Ovary (tissue), 9 donors: Measurements from ENCODE around the gene UPF2. TPM values are rescaled to one million over a fixed set of nuclear protein-coding genes. Genes with fewer than 3 reads are reported as not detected.

ENCODE experiments used
- DNase-seq, 5 donors: peaks; one replicate each; pipeline ENCODE4 v3.0.0-alpha.2; 2019 to 2020
- H3K27ac ChIP-seq, 2 donors: fragments of 200-600 bp; one replicate each; pipeline versions ENCODE4 v1.5.1 to v1.8.0; 2019 to 2022
- H3K27me3 ChIP-seq: fragments of 200-600 bp; one replicate; pipeline ENCODE4 v1.8.0; 2022
- H3K36me3 ChIP-seq: fragments of 200-600 bp; sonication (generic); one replicate; pipeline ENCODE4 v1.5.1; 2019
- H3K4me1 ChIP-seq: one replicate; pipeline ENCODE4 v1.8.1; 2013; ENCODE audit warnings: mild to moderate bottlenecking, moderate library complexity; ENCODE audit not compliant: insufficient read depth
- H3K4me3 ChIP-seq: fragments of 200-600 bp; sonication (generic); one replicate; pipeline ENCODE4 v1.5.1; 2017
- H3K9me3 ChIP-seq, 2 donors: fragments of 200-600 bp in 1 of 2; sonication (generic) in 1 of 2; one replicate each; pipeline versions ENCODE4 v1.5.1 to v1.8.1; 2013 to 2019; ENCODE audit warnings: mild to moderate bottlenecking in 1 of 2, moderate library complexity in 1 of 2
- EP300 ChIP-seq: sonication (generic); formaldehyde crosslinking; IDR thresholded peaks from one replicate; pipeline ENCODE4 v1.6.1; 2017; ENCODE audit warnings: antibody characterized with exemption
- POLR2A ChIP-seq: fragments of 450-650 bp; IDR thresholded peaks from one replicate; pipeline ENCODE4 v1.6.1; 2017; ENCODE audit warnings: antibody characterized with exemption, mild to moderate bottlenecking, moderate library complexity
- WGBS, 3 donors: extraction: QIAGEN DNeasy Blood & Tissue Kit in 1 of 3; methylation state at CpG; one replicate each; pipeline versions ENCODE4 v1.1.5 to v1.1.7; 2013 to 2017; 5-methylcytosine and 5-hydroxymethylcytosine counted together
- intact Hi-C, 4 donors: fragments of 100-400 bp; cut with DNase I; formaldehyde crosslinking; loops; one replicate each; pipeline versions ENCODE4 v1.11.0 to v1.15.1; 2022 to 2023
- polyA plus RNA-seq, 2 donors: library from polyadenylated mRNA; stranded (reverse); fragments of 200-250 nt in 1 of 2; fragments of 350-450 nt in 1 of 2; fragmentation: Illumina TruSeq in 1 of 2; extraction: RNeasy Lipid Tissue Mini Kit (QIAGEN cat#74804) in 1 of 2; gene quantifications; one replicate each; pipeline ENCODE4 v1.2.3, GENCODE V29; 2013 to 2014
- total RNA-seq, 7 donors: library from RNA; depleted of rRNA in 2 of 7; stranded (reverse); fragments of >200 nt in 2 of 7; fragmentation: NEBNext Ultra II Directional in 3 of 7; extraction: Animal tissue kit (Norgen Biotek cat#: 25700) in 3 of 7; gene quantifications; one replicate each; pipeline versions ENCODE4 v1.1.0 to v1.2.4, GENCODE V29; 2016 to 2023
- TF ChIP-seq, protein P1 (sequence below), 3 donors: fragments of 450-650 bp in 2 of 3; fragments of 200-600 bp in 1 of 3; IDR thresholded peaks; one replicate each; pipeline versions ENCODE4 v1.5.1 to v1.8.0; 2016 to 2022; ENCODE audit warnings: antibody characterized with exemption in 3 of 3, mild to moderate bottlenecking in 1 of 3
- donor health status: DM: no; HTN: no; CAD: no; lungs with moderate emphysema.
- donor health status: DM: no; HTN: no; CAD: no.
- donor health status: Bipolar disorder and iron deficiency.
- donor health status: DM: yes; HTN: yes; CAD: no.
- donor health status: DM: no; HTN: no; CAD: no.
- donor health status: DM: yes; HTN: yes; CAD: no.

UPF2 gene
- total and polyA plus RNA-seq, 9 donors, result 12.5 to 22.9 (median 19.6) TPM

DNA sequence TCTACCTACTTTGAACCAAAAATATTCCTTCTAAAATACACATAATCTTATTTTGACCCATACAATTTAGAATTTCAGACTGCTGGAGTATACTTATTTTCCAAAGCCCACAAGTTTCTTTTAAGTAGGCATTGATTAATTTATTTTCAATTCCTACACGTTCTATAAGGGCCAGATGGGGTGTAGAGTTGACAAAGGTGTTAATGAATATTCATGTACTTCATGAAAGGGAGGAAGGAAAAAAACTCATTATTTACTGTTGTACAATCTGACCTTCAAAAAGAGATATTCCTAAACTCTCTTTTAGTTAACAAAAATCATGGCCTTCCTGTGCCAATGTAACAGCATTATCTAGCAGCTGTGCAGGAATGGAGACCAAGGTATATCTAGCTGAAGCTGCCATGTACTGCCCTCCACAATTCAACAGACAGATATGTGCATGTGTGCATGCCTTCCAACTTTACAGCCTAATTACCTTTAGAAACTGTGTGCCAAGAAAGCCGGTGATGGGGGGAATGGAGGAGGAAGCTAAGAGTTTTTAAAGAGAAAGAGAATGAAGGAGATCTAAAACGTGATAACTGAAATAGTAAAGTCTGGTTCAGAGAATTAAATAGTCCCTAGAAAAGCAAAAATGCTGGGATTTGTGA, 108.9 kb downstream of the UPF2 start:
- H3K4me3 ChIP-seq, result no peak overlapping the region
- H3K27ac ChIP-seq, result no peak overlapping the region
- no peak for DNase-seq
- intact Hi-C loops, result no loop called here
- H3K27me3 ChIP-seq, result no peaks in the 10 kb centered on the region
- TF ChIP-seq, protein P1, sequence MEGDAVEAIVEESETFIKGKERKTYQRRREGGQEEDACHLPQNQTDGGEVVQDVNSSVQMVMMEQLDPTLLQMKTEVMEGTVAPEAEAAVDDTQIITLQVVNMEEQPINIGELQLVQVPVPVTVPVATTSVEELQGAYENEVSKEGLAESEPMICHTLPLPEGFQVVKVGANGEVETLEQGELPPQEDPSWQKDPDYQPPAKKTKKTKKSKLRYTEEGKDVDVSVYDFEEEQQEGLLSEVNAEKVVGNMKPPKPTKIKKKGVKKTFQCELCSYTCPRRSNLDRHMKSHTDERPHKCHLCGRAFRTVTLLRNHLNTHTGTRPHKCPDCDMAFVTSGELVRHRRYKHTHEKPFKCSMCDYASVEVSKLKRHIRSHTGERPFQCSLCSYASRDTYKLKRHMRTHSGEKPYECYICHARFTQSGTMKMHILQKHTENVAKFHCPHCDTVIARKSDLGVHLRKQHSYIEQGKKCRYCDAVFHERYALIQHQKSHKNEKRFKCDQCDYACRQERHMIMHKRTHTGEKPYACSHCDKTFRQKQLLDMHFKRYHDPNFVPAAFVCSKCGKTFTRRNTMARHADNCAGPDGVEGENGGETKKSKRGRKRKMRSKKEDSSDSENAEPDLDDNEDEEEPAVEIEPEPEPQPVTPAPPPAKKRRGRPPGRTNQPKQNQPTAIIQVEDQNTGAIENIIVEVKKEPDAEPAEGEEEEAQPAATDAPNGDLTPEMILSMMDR (IDR thresholded peaks at IDR 0.05), result no peak
- TF ChIP-seq EP300, result no peak
- H3K4me1 ChIP-seq, result no peaks in the 10 kb centered on the region
- no peaks in the 10 kb centered on the region for H3K9me3 ChIP-seq
- H3K36me3 ChIP-seq, result no peaks in the 10 kb centered on the region
- WGBS, 3 donors, result 31 to 42% (median 40%) methylated on average over 3 of the region's 3 CpGs

DNA sequence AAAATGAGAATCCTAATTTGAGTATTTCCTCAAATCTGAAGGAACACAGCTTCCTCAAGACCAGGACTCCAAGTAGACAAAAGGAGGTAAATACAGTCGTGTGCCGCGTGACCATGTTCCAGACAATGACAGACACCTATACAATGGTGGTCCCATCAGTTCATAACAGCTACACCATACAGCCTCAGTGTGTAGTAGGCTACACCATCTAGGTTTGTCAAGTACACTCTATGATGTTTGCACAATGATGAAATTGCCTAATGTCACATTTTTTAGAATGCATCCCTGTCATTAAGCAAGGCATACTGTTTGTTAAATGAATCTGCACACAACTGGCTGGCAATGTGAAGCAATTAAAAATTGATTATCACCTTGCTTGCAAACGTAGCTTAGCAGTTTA, 111.6 kb downstream of the UPF2 start:
- Histone ChIP-seq H3K9me3 (no peaks in the 10 kb centered on the region), H3K36me3 (no peaks in the 10 kb centered on the region), H3K4me3 (no peak overlapping the region), H3K27me3 (no peaks in the 10 kb centered on the region), H3K27ac (no peak overlapping the region), H3K4me1 (no peaks in the 10 kb centered on the region)
- intact Hi-C loops, result no loop called here
- no peak for DNase-seq
- WGBS, 3 donors, result 96 to 97% (median 96%) methylated on average over 4 of the region's 4 CpGs
- TF ChIP-seq EP300 (no peak), POLR2A (no peak)
- TF ChIP-seq, protein P1 (IDR thresholded peaks at IDR 0.05), result no peak

DNA sequence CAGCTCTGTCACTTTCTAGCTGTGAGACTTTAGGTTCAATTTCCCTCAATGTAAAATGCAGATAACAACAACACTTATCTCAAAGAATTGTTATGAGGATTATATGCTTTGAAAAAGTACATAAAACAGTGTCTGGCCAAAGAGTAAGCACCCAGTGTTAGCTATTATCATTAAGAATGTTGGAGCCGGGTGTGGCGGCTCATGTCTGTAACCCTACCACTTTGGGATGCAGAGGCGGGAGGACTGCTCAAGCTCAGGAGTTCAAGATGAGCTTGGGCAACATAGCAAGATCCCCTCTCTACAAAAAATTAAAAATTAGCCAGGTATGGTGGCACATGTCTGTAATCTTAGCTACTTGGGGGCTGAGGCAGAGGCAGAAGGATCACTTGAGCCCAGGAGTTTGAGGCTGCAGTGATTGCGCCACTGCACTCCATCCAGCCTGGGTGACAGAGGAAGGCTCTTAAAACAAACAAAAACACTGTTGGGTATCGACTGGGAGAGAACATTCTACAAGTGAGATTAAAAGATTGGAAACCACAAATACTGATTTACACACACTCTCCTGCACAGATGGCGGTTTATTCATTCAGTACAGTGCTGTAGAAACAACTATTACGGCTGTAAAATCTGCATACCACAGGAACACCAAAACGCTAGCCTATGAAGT, 112.2 kb downstream of the UPF2 start:
- WGBS, 3 donors, result 95 to 96% (median 96%) methylated on average over 8 of the region's 8 CpGs
- Histone ChIP-seq H3K9me3 (no peaks in the 10 kb centered on the region), H3K4me1 (no peaks in the 10 kb centered on the region), H3K4me3 (no peak overlapping the region), H3K36me3 (no peaks in the 10 kb centered on the region), H3K27ac (no peak overlapping the region), H3K27me3 (no peaks in the 10 kb centered on the region)
- TF ChIP-seq EP300, result no peak
- DNase-seq, result no peak
- intact Hi-C loops, result no loop called here

DNA sequence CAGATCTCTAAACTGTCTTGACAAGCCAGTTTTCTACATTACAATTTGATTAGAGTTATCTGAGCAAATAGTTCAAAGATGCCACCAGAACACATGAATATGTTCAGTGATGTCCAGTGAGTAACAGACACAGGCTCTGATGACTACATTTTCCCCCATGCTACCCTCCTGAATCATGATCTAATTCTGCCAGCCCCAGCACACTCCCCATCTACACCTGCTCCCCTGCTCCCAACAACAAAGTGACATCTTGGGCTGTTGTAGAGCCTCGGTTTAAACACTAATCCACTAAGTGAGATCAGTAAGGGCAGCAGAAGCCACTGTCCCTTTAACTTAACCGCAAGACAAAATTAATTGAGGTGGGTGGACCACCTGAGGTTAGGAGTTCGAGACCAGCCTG, 114.9 kb downstream of the UPF2 start:
- Histone ChIP-seq H3K4me3 (no peak overlapping the region), H3K4me1 (no peaks in the 10 kb centered on the region), H3K9me3 (no peaks in the 10 kb centered on the region), H3K36me3 (no peaks in the 10 kb centered on the region), H3K27ac (no peak overlapping the region), H3K27me3 (no peaks in the 10 kb centered on the region)
- TF ChIP-seq POLR2A (no peak), EP300 (no peak)
- TF ChIP-seq, protein P1 (IDR thresholded peaks at IDR 0.05), result no peak
- intact Hi-C loops, result no loop called here
- no peak for DNase-seq
- 93 to 97% (median 93%) methylated on average over 3 of the region's 3 CpGs for WGBS, 3 donors

DNA sequence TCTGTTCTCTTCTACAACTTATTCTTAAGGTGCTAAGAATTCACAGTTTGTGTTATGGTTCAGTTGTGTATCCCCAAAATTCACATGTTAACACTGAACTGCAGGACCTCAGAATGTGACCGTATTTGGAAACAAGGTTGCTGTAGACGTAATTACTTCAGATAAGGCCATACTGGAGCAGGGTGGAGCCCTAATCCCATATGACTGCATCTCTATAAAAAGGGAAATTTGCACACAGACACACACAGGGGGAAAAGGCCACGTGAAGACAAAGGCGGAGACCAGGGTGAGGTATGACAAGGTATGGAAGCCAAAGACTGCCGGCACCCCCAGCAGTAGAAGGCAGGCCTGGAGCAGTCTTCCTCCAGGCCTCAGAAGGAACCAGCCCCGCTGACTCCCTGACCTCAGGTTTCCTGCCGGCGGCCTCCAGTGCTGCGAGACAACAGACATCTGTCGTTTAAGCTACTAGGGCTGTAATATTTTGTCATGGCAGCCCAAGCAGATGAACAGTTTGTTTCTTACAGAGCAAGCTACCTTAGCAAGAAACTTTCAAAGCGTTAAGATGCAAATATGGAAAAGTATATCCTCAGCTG, 120.7 kb downstream of the UPF2 start:
- no peaks in the 10 kb centered on the region for H3K36me3 ChIP-seq
- H3K27ac ChIP-seq, result no peak overlapping the region
- H3K9me3 ChIP-seq, result no peaks in the 10 kb centered on the region
- no peak overlapping the region for H3K4me3 ChIP-seq
- WGBS, 3 donors, result 74 to 83% (median 83%) methylated on average over 11 of the region's 11 CpGs
- no peaks in the 10 kb centered on the region for H3K4me1 ChIP-seq
- DNase-seq, result no peak
- no peaks in the 10 kb centered on the region for H3K27me3 ChIP-seq
- intact Hi-C loops, result no loop called here
- TF ChIP-seq, protein P1 (IDR thresholded peaks at IDR 0.05), result no peak
- TF ChIP-seq POLR2A, result no peak
- no peak for TF ChIP-seq EP300
